Activated naive CD4-positive, alpha-beta T cell treated with anti-CD3 and anti-CD28 coated beads, Interleukin-2, amount 50 U/mL, for 16 hours (primary cell): ENCODE measurements around the gene RHOBTB3.

Source experiments
- DNase-seq: peaks from one replicate; pipeline ENCODE4 v3.0.0-alpha.2; 2020

RHOBTB3 gene

GRCh38 chr5:95842854-95843544, 111.9 kb downstream of the RHOBTB3 start:
- peak; percentile 55 for DNase-seq

GRCh38 chr5:95843733-95844223, 112.6 kb downstream of the RHOBTB3 start:
- no peak for DNase-seq

- DNase-seq = no peak
Observed at GRCh38 chr5:95845391-95845790, 114.3 kb downstream of the RHOBTB3 start.
